H1 (cell line): ENCODE results near the gene AGPAT4. TPM values are rescaled to one million over a fixed set of nuclear protein-coding genes. Genes with fewer than 3 reads are reported as not detected.

Experiments used
- CTCF ChIA-PET: fragments of 300-600 bp; sonication (Branson Sonifier 250); formaldehyde crosslinking; loops from one replicate; lab custom pipeline; 2021; ENCODE audit not compliant: partially characterized antibody; lab: Charles Lee
- POLR2A ChIA-PET: fragments of 300-600 bp; sonication (Branson Sonifier 250); formaldehyde crosslinking; loops from one replicate; lab custom pipeline; 2021; ENCODE audit warnings: inconsistent platforms; ENCODE audit not compliant: partially characterized antibody; lab: Charles Lee
- DNase-seq, 2 experiments: peaks; one replicate each; pipeline versions ENCODE4 v3.0.0 to v3.0.0-alpha.2; 2010 to 2022; ENCODE audit warnings: low spot score in 2 of 2, low read depth in 1 of 2, mixed read lengths in 1 of 2
- FAIRE-seq: peaks from 2 replicates; lab custom pipeline; 2011; peaks lifted over from hg19 to GRCh38; lab: Jason Lieb, UNC
- H2AFZ ChIP-seq: 2 replicates; pipeline ENCODE4 v1.8.1; 2012; ENCODE audit warnings: low read length, inconsistent platforms
- H2AK5ac ChIP-seq: 2 replicates; pipeline ENCODE4 v1.6.1; 2013; ENCODE audit warnings: low read depth, low read length
- H2BK120ac ChIP-seq: replicated peaks from 2 replicates; pipeline ENCODE3; 2013; ENCODE audit warnings: low read depth, low read length, inconsistent platforms
- H2BK12ac ChIP-seq: 2 replicates; pipeline ENCODE4 v1.6.1; 2013; ENCODE audit warnings: low read depth, low read length
- H2BK15ac ChIP-seq: 2 replicates; pipeline ENCODE4 v1.6.1; 2013; ENCODE audit warnings: low read length
- H2BK20ac ChIP-seq: 2 replicates; pipeline ENCODE4 v1.6.1; 2013; ENCODE audit warnings: low read length
- H2BK5ac ChIP-seq: 2 replicates; pipeline ENCODE4 v1.6.1; 2013; ENCODE audit warnings: low read depth, low read length
- H3K14ac ChIP-seq: 2 replicates; pipeline ENCODE4 v1.6.1; 2013; ENCODE audit warnings: inconsistent platforms; ENCODE audit not compliant: insufficient read length
- H3K18ac ChIP-seq: 2 replicates; pipeline ENCODE4 v1.6.1; 2013; ENCODE audit warnings: low read length; ENCODE audit errors: extremely low read depth
- H3K23ac ChIP-seq: 2 replicates; pipeline ENCODE4 v1.6.1; 2013; ENCODE audit warnings: inconsistent platforms; ENCODE audit not compliant: insufficient read length
- H3K23me2 ChIP-seq: 2 replicates; pipeline ENCODE4 v1.6.1; 2013; ENCODE audit warnings: low read depth, low read length
- H3K27ac ChIP-seq: 2 replicates; pipeline ENCODE4 v1.6.1; 2011; ENCODE audit warnings: low read depth, low read length, inconsistent platforms
- H3K27me3 ChIP-seq, 4 experiments: replicated peaks in 1 of 4; 1 replicate in 1 of 4; 2 replicates in 3 of 4; pipeline versions ENCODE4 v1.6.1 to v1.8.1; 2011 to 2013; ENCODE audit warnings: low read length in 3 of 4, mild to moderate bottlenecking in 3 of 4, inconsistent platforms in 2 of 4, mixed read lengths in 2 of 4, moderate library complexity in 1 of 4; ENCODE audit not compliant: control insufficient read depth in 3 of 4, insufficient read depth in 3 of 4; ENCODE audit errors: extremely low read depth in 1 of 4
- H3K36me3 ChIP-seq, 4 experiments: 2 replicates each; pipeline versions ENCODE4 v1.6.1 to v1.8.1; 2011 to 2013; ENCODE audit warnings: mild to moderate bottlenecking in 4 of 4, low read length in 3 of 4, moderate library complexity in 2 of 4, control low read depth in 1 of 4, inconsistent platforms in 1 of 4; ENCODE audit not compliant: insufficient read depth in 4 of 4, control insufficient read depth in 2 of 4
- H3K4ac ChIP-seq: replicated peaks from 2 replicates; pipeline ENCODE3; 2013; ENCODE audit warnings: low read length, low read depth, mixed read lengths, inconsistent platforms; ENCODE audit not compliant: insufficient read length
- H3K4me1 ChIP-seq, 4 experiments: replicated peaks in 1 of 4; 1 replicate in 1 of 4; 2 replicates in 3 of 4; pipeline versions ENCODE4 v1.6.1 to v1.8.1; 2011 to 2013; ENCODE audit warnings: low read length in 3 of 4, inconsistent platforms in 2 of 4, mixed read lengths in 1 of 4; ENCODE audit not compliant: insufficient read depth in 4 of 4, control insufficient read depth in 3 of 4
- H3K4me2 ChIP-seq, 2 experiments: 2 replicates each; pipeline versions ENCODE4 v1.6.1 to v1.8.1; 2011 to 2013; ENCODE audit warnings: low read depth in 2 of 2, low read length in 2 of 2, control low read depth in 1 of 2, inconsistent platforms in 1 of 2, mild to moderate bottlenecking in 1 of 2; ENCODE audit not compliant: insufficient read depth in 1 of 2
- H3K4me3 ChIP-seq, 4 experiments: fragments of 200-600, 300-600 bp in 1 of 4; sonication (generic), shearing (Covaris generic), sonication (Bioruptor Twin) in 1 of 4; 2 replicates each; pipeline versions ENCODE4 v1.5.1 to v1.8.1; 2011 to 2016; ENCODE audit warnings: low read length in 4 of 4, low read depth in 3 of 4, control low read depth in 2 of 4, inconsistent platforms in 2 of 4, mild to moderate bottlenecking in 2 of 4, mixed read lengths in 1 of 4, moderate library complexity in 1 of 4; ENCODE audit not compliant: insufficient read depth in 2 of 4; ENCODE audit errors: extremely low read depth in 1 of 4
- H3K56ac ChIP-seq: replicated peaks from 2 replicates; pipeline ENCODE3; 2013; ENCODE audit warnings: low read depth, mild to moderate bottlenecking, mixed read lengths, low read length, inconsistent platforms; ENCODE audit not compliant: insufficient read length
- H3K79me1 ChIP-seq: 2 replicates; pipeline ENCODE4 v1.6.1; 2013; ENCODE audit warnings: low read depth, low read length, control low read depth
- H3K79me2 ChIP-seq, 2 experiments: 2 replicates each; pipeline versions ENCODE4 v1.6.1 to v1.8.1; 2012 to 2013; ENCODE audit warnings: low read length in 2 of 2, mild to moderate bottlenecking in 2 of 2, inconsistent platforms in 1 of 2; ENCODE audit not compliant: insufficient read depth in 2 of 2, control insufficient read depth in 1 of 2
- H3K9ac ChIP-seq, 4 experiments: replicated peaks in 1 of 4; 1 replicate in 1 of 4; 2 replicates in 3 of 4; pipeline versions ENCODE4 v1.6.1 to v1.8.1; 2011 to 2013; ENCODE audit warnings: low read depth in 3 of 4, low read length in 3 of 4, control low read depth in 2 of 4, mild to moderate bottlenecking in 2 of 4, moderate library complexity in 2 of 4, inconsistent platforms in 1 of 4; ENCODE audit errors: extremely low read depth in 1 of 4
- H3K9me3 ChIP-seq, 2 experiments: 2 replicates each; pipeline versions ENCODE4 v1.6.1 to v1.8.1; 2012 to 2013; ENCODE audit warnings: mild to moderate bottlenecking in 2 of 2, moderate library complexity in 2 of 2, control low read depth in 1 of 2, inconsistent platforms in 1 of 2, low read depth in 1 of 2, low read length in 1 of 2, mixed read lengths in 1 of 2; ENCODE audit not compliant: insufficient read depth in 2 of 2
- H4K20me1 ChIP-seq, 2 experiments: replicated peaks in 1 of 2; 2 replicates each; pipeline versions ENCODE3 to v1.8.1; 2011 to 2013; ENCODE audit warnings: inconsistent platforms in 2 of 2, low read length in 2 of 2, mild to moderate bottlenecking in 1 of 2; ENCODE audit not compliant: insufficient read depth in 2 of 2, control insufficient read depth in 1 of 2
- H4K5ac ChIP-seq: 2 replicates; pipeline ENCODE4 v1.6.1; 2013; ENCODE audit warnings: low read length, low read depth, mixed read lengths, inconsistent platforms; ENCODE audit not compliant: insufficient read length
- H4K8ac ChIP-seq: 2 replicates; pipeline ENCODE4 v1.8.0; 2013; ENCODE audit warnings: mild to moderate bottlenecking, moderate library complexity, low read length, inconsistent platforms; ENCODE audit not compliant: insufficient read depth; ENCODE audit errors: extremely low read depth
- H4K91ac ChIP-seq: replicated peaks from 2 replicates; pipeline ENCODE3; 2013; ENCODE audit warnings: low read length, mixed read lengths, inconsistent platforms; ENCODE audit not compliant: insufficient read length
- MAFK ChIP-seq: IDR thresholded peaks from 2 replicates; pipeline ENCODE4 v1.6.1; 2012; ENCODE audit warnings: low read depth, mild to moderate bottlenecking, improper control_type of control experiment, low read length
- WGBS, 2 experiments: shearing (Covaris generic) in 1 of 2; methylation state at CpG; one replicate each; pipeline versions ENCODE4 v1.1.6 to v1.1.7; 2013 to 2015; ENCODE audit warnings: low lambda C conversion rate in 2 of 2, mixed read lengths in 2 of 2, inconsistent platforms in 1 of 2, low coverage in 1 of 2, missing lambda C conversion rate in 1 of 2; ENCODE audit not compliant: insufficient replicate concordance in 2 of 2, insufficient coverage in 1 of 2, insufficient read length in 1 of 2; ENCODE audit errors: extremely low coverage in 1 of 2, missing lambda C conversion rate in 1 of 2; 5-methylcytosine and 5-hydroxymethylcytosine counted together
- polyA plus RNA-seq, 7 experiments: library from polyadenylated mRNA; depleted of rRNA in 3 of 7; stranded (reverse) in 5 of 7; unstranded in 2 of 7; fragments of >200 nt in 5 of 7; fragments of 200-250 nt in 2 of 7; gene quantifications; 1 replicate in 5 of 7; 2 replicates in 1 of 7; 4 replicates in 1 of 7; pipeline versions ENCODE4 v1.2.1 to v1.2.3, GENCODE V29; 2011 to 2013; ENCODE audit warnings: missing spikeins in 2 of 7, mixed read lengths in 2 of 7
- total RNA-seq: library from RNA; stranded (reverse); fragmentation: NEBNext Ultra II Directional; extraction: Animal tissue kit (Norgen Biotek cat#: 25700); gene quantifications from 2 replicates; pipeline ENCODE4 v1.2.1, GENCODE V29; 2021

Gene AGPAT4
- total and polyA plus RNA-seq, 2 of the 8 experiments (the other 6 are each of a cell fraction or from before 2014, with no cell fraction given), result 13.5 to 23.8 TPM

DNA sequence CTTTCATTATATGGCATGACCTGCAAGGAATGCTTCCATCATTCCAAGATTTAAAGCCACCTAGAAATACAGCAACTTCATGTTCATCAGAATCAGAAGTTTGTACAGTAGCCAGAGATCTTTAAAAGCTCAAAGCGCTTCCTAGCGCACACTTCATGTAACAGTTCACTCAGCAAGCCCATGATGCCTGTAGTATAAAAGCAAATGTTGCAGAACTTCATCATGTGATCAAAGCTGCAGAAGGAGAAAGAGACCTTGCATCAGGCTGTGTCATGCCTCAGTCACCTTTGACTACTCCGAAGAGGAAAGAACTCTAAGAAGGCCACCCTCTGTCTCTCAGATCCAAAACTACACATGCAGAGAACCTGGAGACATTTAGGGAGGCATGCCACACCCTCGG lies 78.5 kb downstream of the AGPAT4 start:
- H3K79me2 ChIP-seq, result peaks cover 0 to 20% of the 10 kb centered on the region in 2 experiments; a peak in 3 of 4 replicates
- WGBS, 2 experiments, result 90% methylated on average over 4 of the region's 4 CpGs; no CpG with 5 or more reads in 1 of the 2 experiments
- POLR2A ChIA-PET, result no interaction called here

More for the DNA sequence above, 78.5 kb downstream of the AGPAT4 start:
- Histone ChIP-seq H2BK20ac (no peak overlapping the region), H2BK15ac (no peak overlapping the region), H4K91ac (no peak overlapping the region), H3K23ac (no peak overlapping the region), H3K14ac (no peak overlapping the region), H4K20me1 (peaks cover 0 to 5% of the 10 kb centered on the region in 2 experiments), H2AFZ (no peak overlapping the region), H2BK120ac (no peak overlapping the region), H3K4me2 (no peak overlapping the region), H3K36me3 (peaks cover 0 to 8% (median 3%) of the 10 kb centered on the region in 4 experiments; a peak in 3 of 8 replicates), H2BK5ac (no peak overlapping the region), H3K23me2 (peaks cover 4% of the 10 kb centered on the region; the same call in 1 of the 2 replicates), H3K27ac (no peak overlapping the region), H2AK5ac (no peak overlapping the region), H3K9me3 (peaks cover 7% of the 10 kb centered on the region in 2 experiments; a peak in 3 of 4 replicates), H3K9ac (no peak overlapping the region), H3K56ac (no peak overlapping the region), H3K27me3 (no peaks in the 10 kb centered on the region), H3K4me1 (no peaks in the 10 kb centered on the region; a peak in 1 of 7 replicates), H4K5ac (no peak overlapping the region), H3K4me3 (no peak overlapping the region), H3K18ac (no peak overlapping the region), H4K8ac (no peak overlapping the region), H2BK12ac (no peak overlapping the region), H3K79me1 (peaks cover 6% of the 10 kb centered on the region; the same call in 1 of the 2 replicates), H3K4ac (no peak overlapping the region)
- FAIRE-seq (no peak), DNase-seq (no peak)
- CTCF ChIA-PET, result no interaction called here
- no peak for TF ChIP-seq MAFK
